ENCODE results near the gene PTH1R.

DNA sequence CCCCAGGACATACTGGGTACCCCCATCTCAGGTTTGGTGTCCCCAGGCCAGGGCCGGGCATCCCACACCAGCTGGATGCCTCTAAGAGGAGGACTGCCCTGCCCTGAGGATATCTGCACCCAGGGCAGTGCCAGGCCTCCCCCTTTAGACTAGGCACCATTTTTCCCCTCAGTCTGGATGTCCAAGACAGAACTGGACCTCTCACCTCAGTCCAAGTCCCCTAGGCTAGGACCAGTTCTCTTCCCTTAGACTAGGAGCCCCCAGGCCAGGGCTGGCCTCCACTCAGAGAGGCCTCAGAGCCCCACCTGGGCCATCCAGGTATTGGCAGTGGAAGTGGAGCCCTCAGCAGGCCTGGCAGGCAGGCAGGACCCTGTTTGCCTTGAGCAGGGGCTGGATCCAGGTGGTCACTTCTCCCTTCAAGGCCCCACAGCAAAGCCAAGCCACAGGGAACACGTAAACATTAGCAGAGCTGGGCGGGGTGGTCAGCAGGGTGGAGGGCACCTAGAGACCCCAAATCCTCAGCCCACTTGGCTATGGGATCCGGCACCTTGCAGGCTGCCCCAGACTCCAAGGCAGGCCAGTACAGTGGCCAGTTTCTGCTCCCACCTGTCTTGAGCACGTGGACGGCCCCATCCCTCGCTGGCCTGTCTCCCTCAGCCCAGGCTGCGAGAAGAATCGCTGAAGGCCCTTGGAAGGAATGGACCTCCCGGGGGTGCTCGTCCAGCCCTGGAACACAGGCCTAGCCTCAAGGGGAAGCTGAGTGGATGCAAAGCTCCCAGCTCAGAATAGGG is 28.3 kb downstream of the PTH1R start:
- TF ChIP-seq, protein P1, sequence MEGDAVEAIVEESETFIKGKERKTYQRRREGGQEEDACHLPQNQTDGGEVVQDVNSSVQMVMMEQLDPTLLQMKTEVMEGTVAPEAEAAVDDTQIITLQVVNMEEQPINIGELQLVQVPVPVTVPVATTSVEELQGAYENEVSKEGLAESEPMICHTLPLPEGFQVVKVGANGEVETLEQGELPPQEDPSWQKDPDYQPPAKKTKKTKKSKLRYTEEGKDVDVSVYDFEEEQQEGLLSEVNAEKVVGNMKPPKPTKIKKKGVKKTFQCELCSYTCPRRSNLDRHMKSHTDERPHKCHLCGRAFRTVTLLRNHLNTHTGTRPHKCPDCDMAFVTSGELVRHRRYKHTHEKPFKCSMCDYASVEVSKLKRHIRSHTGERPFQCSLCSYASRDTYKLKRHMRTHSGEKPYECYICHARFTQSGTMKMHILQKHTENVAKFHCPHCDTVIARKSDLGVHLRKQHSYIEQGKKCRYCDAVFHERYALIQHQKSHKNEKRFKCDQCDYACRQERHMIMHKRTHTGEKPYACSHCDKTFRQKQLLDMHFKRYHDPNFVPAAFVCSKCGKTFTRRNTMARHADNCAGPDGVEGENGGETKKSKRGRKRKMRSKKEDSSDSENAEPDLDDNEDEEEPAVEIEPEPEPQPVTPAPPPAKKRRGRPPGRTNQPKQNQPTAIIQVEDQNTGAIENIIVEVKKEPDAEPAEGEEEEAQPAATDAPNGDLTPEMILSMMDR (IDR thresholded peaks at IDR 0.05): no peak
- no peak for TF ChIP-seq POLR2A (IDR thresholded peaks at IDR 0.05)

Measured in testis (tissue), 2 donors.